Adrenal gland (tissue), 12 donors: ENCODE results near the gene CACNA1I. TPM values are rescaled to one million over a fixed set of nuclear protein-coding genes. Genes with fewer than 3 reads are reported as not detected.

ENCODE experiments used
- DNase-seq, 7 donors: peaks; one replicate each; pipeline ENCODE4 v3.0.0-alpha.2; 2019 to 2020
- H3K27ac ChIP-seq, 5 donors: fragments of 200-600 bp; sonication (generic) in 4 of 5; 1 replicate in 3 of 5; 2 replicates in 2 of 5; pipeline versions ENCODE4 v1.5.1 to v1.8.0; 2016 to 2020; ENCODE audit warnings: mild to moderate bottlenecking in 1 of 5
- H3K27me3 ChIP-seq: fragments of 200-600 bp; 2 replicates; pipeline ENCODE4 v1.8.0; 2021
- H3K36me3 ChIP-seq, 2 donors: fragments of 200-600 bp; replicated peaks in 1 of 2; 1 replicate in 1 of 2; 2 replicates in 1 of 2; pipeline versions ENCODE4 v1.5.1 to v1.8.0; 2018 to 2022
- H3K4me1 ChIP-seq, 2 donors: fragments of 200-600 bp; replicated peaks in 1 of 2; 1 replicate in 1 of 2; 2 replicates in 1 of 2; pipeline versions ENCODE4 v1.5.1 to v1.8.0; 2018 to 2021
- H3K4me3 ChIP-seq, 4 donors: fragments of 200-600 bp; sonication (generic) in 3 of 4; one replicate each; pipeline ENCODE4 v1.5.1; 2016 to 2018
- H3K9me3 ChIP-seq, 3 donors: fragments of 200-600 bp; sonication (generic) in 1 of 3; replicated peaks in 1 of 3; 1 replicate in 2 of 3; 2 replicates in 1 of 3; pipeline versions ENCODE4 v1.5.1 to v1.8.0; 2016 to 2021
- POLR2A ChIP-seq, 2 donors: fragments of 450-650 bp; IDR thresholded peaks; one replicate each; pipeline ENCODE4 v1.6.1; 2017; ENCODE audit warnings: antibody characterized with exemption in 2 of 2, mild to moderate bottlenecking in 2 of 2, moderate library complexity in 1 of 2
- WGBS, 4 donors: extraction: QIAGEN DNeasy Blood & Tissue Kit in 2 of 4; methylation state at CpG; one replicate each; pipeline versions ENCODE4 v1.1.5 to v1.1.7; 2013 to 2017; 5-methylcytosine and 5-hydroxymethylcytosine counted together
- intact Hi-C, 2 donors: fragments of 100-400 bp; cut with DNase I; formaldehyde crosslinking; loops; one replicate each; pipeline versions ENCODE4 v1.14.1 to v1.15.0; 2022 to 2023
- polyA plus RNA-seq, 3 donors: library from polyadenylated mRNA; stranded (reverse); fragments of 200-250 nt in 2 of 3; fragments of 350-450 nt in 1 of 3; fragmentation: Illumina TruSeq in 1 of 3; extraction: RNeasy Lipid Tissue Mini Kit (QIAGEN cat#74804) in 1 of 3; gene quantifications; one replicate each; pipeline ENCODE4 v1.2.3, GENCODE V29; 2013 to 2014
- total RNA-seq, 9 donors: library from RNA; depleted of rRNA in 4 of 9; stranded (reverse); fragments of >200 nt in 4 of 9; fragments of 120-200 nt in 1 of 9; fragmentation: NEBNext Ultra II Directional in 1 of 9; extraction: Animal tissue kit (Norgen Biotek cat#: 25700) in 1 of 9; gene quantifications; one replicate each; pipeline versions ENCODE4 v1.1.0 to v1.2.4, GENCODE V29; 2013 to 2023
- TF ChIP-seq, protein P1 (sequence below), 6 experiments: fragments of 450-650 bp in 4 of 6; fragments of 200-600 bp in 2 of 6; sonication (generic) in 1 of 6; IDR thresholded peaks; 1 replicate in 5 of 6; 2 replicates in 1 of 6; pipeline versions ENCODE4 v1.5.1 to v1.8.0; 2016 to 2021; ENCODE audit warnings: antibody characterized with exemption in 6 of 6, mild to moderate bottlenecking in 2 of 6, moderate library complexity in 1 of 6
- donor health status: healthy with polysubstance abuse.
- donor health status: Bipolar disorder and iron deficiency.
- donor health status: DM: yes; HTN: yes; CAD: no.
- donor health status: DM: no; HTN: no; CAD: no.
- donor health status: DM: no; HTN: no; CAD: no.
- donor health status: DM: yes; HTN: yes; CAD: no.

Gene CACNA1I
- total and polyA plus RNA-seq, 12 donors: 0.06 to 20.1 (median 3.2) TPM

DNA sequence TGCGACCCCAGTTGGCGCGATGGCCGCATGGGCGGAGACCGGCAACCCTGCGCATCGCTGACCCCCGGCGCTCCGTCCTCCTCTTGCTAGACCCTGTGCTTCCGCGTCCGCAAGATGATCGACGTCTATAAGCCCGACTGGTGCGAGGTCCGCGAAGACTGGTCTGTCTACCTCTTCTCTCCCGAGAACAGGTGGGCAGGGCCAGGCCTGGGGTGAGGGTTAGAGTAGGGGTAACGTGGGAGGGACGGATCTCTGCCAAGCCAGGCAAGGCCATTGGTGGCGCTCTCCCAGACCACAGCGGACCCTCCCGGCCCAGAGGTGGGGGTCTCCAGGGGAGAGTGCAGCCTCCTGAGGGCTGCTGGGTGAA, 92.1 kb downstream of the CACNA1I start:
- intact Hi-C loops: no loop called here
- Histone ChIP-seq H3K36me3 (no peaks in the 10 kb centered on the region), H3K27me3 (peaks cover 38% of the 10 kb centered on the region), H3K27ac (no peak overlapping the region), H3K4me1 (peaks cover 0 to 6% of the 10 kb centered on the region in 2 donors), H3K9me3 (no peaks in the 10 kb centered on the region), H3K4me3 (no peak overlapping the region)
- TF ChIP-seq, protein P1, sequence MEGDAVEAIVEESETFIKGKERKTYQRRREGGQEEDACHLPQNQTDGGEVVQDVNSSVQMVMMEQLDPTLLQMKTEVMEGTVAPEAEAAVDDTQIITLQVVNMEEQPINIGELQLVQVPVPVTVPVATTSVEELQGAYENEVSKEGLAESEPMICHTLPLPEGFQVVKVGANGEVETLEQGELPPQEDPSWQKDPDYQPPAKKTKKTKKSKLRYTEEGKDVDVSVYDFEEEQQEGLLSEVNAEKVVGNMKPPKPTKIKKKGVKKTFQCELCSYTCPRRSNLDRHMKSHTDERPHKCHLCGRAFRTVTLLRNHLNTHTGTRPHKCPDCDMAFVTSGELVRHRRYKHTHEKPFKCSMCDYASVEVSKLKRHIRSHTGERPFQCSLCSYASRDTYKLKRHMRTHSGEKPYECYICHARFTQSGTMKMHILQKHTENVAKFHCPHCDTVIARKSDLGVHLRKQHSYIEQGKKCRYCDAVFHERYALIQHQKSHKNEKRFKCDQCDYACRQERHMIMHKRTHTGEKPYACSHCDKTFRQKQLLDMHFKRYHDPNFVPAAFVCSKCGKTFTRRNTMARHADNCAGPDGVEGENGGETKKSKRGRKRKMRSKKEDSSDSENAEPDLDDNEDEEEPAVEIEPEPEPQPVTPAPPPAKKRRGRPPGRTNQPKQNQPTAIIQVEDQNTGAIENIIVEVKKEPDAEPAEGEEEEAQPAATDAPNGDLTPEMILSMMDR (IDR thresholded peaks at IDR 0.05): no peak
- no peak for TF ChIP-seq POLR2A (IDR thresholded peaks at IDR 0.05)
- WGBS, 4 donors: 39 to 76% (median 41%) methylated on average over 6 to 26 of the region's 26 CpGs
- no peak for DNase-seq

DNA sequence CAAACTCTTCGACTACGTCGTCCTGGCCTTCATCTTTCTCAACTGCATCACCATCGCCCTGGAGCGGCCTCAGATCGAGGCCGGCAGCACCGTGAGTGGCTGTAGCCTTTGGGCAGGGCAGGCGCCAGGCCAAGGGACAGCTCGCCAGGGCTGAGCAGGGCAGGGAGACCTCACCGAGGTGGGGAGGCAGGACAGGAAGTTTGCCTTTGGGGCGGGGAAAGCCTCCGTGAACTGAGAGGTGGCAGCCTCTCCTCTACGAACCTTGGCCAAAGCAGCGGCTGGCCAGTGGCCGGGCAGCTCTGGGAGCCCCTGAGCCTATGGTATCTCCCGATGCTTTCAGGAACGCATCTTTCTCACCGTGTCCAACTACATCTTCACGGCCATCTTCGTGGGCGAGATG, 93.2 kb downstream of the CACNA1I start:
- Histone ChIP-seq H3K27me3 (peaks cover 38% of the 10 kb centered on the region), H3K4me3 (no peak overlapping the region), H3K27ac (no peak overlapping the region), H3K4me1 (peaks cover 0 to 6% of the 10 kb centered on the region in 2 donors), H3K36me3 (no peaks in the 10 kb centered on the region), H3K9me3 (no peaks in the 10 kb centered on the region)
- no peak for DNase-seq
- WGBS, 4 donors: 64 to 82% (median 75%) methylated on average over 9 to 22 of the region's 22 CpGs
- no peak for TF ChIP-seq POLR2A (IDR thresholded peaks at IDR 0.05)
- TF ChIP-seq, protein P1 (IDR thresholded peaks at IDR 0.05): no peak
- intact Hi-C loops: no loop called here

DNA sequence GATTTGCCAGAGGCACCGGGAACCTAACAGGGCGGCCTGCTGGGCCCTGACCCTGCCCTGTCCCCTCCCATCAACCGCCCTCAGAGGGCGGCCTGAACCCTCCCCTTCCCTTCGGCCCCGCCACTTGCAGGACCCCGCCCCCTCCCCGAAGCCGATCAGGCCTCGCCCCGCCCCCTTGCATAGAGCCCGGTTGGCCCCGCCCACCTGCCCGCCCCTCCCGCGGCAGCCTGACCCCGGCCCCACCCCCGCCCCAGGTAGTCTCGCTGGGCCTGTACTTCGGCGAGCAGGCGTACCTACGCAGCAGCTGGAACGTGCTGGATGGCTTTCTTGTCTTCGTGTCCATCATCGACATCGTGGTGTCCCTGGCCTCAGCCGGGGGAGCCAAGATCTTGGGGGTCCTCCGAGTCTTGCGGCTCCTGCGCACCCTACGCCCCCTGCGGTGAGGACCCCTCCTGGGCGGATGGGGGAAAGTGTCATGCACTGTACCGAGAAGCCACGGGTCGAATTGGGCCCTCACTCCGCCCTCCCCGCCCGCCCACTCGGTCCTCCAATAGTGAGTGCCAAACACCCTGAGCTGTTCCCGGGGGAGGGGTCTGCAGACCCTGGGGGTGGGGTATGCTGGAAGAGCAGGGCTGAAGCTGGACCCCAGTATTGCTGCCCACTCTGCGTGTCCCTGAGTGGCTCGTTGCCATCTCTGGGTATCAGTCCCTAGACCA, 94.1 kb downstream of the CACNA1I start:
- H3K27me3 ChIP-seq: peaks cover 38% of the 10 kb centered on the region
- WGBS, 4 donors: 16 to 47% (median 25%) methylated on average over 5 to 44 of the region's 44 CpGs
- intact Hi-C loops: no loop called here
- no peaks in the 10 kb centered on the region for H3K9me3 ChIP-seq
- H3K4me3 ChIP-seq: no peak overlapping the region
- H3K36me3 ChIP-seq: no peaks in the 10 kb centered on the region
- H3K4me1 ChIP-seq: peaks cover 0 to 6% of the 10 kb centered on the region in 2 donors
- no peak overlapping the region for H3K27ac ChIP-seq
- no peak for TF ChIP-seq POLR2A (IDR thresholded peaks at IDR 0.05)
- DNase-seq: no peak

DNA sequence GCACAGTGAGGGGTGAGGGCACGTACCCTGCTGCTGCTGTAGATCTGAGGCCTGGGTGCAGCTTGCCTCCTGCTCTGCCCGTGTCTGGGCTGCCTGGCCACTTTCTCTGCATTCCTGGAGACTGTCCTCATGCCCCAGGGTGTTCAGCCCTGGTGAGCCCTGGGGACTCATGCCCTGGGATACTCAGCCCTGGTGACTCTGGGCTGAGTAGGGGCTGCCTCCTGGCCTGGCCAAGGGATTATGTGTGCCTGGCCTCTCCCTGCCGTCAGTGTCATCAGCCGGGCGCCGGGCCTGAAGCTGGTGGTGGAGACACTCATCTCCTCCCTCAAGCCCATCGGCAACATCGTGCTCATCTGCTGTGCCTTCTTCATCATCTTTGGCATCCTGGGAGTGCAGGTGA, 94.7 kb downstream of the CACNA1I start:
- intact Hi-C loops: no loop called here
- no peak for DNase-seq
- Histone ChIP-seq H3K36me3 (no peaks in the 10 kb centered on the region), H3K27me3 (peaks cover 38% of the 10 kb centered on the region), H3K4me1 (peaks cover 0 to 6% of the 10 kb centered on the region in 2 donors), H3K4me3 (no peak overlapping the region), H3K27ac (no peak overlapping the region), H3K9me3 (no peaks in the 10 kb centered on the region)
- WGBS, 4 donors: 69 to 80% (median 78%) methylated on average over 6 to 8 of the region's 8 CpGs
- TF ChIP-seq POLR2A (IDR thresholded peaks at IDR 0.05): no peak
- TF ChIP-seq, protein P1 (IDR thresholded peaks at IDR 0.05): no peak
